Measurements from ENCODE around the gene ADAMTSL2.

DNA sequence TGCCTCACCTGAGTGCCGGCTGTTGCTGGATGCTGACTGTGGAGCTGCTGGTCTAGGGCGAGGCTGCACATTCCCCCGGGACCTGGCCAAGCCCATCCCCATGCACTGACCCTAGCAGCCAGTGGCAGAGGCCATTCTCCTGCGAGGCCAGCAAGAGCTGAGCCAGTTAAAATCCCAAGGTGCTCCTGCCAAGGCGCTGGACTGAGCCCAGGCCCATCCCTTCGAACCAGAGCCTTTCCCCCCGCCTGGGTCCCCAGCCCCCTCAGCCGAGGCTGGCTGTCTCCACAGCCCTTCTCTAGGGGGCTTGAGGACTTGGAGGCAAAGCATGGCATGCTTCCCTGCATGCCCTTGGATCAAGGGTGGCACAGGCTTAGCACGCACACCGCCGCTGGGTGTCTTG lies 1.6 kb downstream of the ADAMTSL2 start:
- TF ChIP-seq GATA2 (IDR thresholded peaks at IDR 0.05; ENCODE audit: low read depth, low read length) (no peak), GATA3 (IDR thresholded peaks at IDR 0.05; ENCODE audit: low read depth, low read length) (no peak)

Measured in SH-SY5Y (cell line).